ENCODE data around the gene IL23A. TPM values are rescaled to one million over a fixed set of nuclear protein-coding genes. Genes with fewer than 3 reads are reported as not detected.

Gene IL23A
- total RNA-seq (2022; extraction: Qiagen RNA extraction; ENCODE audit: low read depth), result 0.31 to 0.70 TPM (median 0.46 TPM) in 5 replicates

GRCh38 chr12:56338308-56339157, at the start of gene IL23A:
TSS of gene IL23A (plus strand) at chr12:56338884. CDS start at chr12:56339045, 161 bp downstream.

DNA sequence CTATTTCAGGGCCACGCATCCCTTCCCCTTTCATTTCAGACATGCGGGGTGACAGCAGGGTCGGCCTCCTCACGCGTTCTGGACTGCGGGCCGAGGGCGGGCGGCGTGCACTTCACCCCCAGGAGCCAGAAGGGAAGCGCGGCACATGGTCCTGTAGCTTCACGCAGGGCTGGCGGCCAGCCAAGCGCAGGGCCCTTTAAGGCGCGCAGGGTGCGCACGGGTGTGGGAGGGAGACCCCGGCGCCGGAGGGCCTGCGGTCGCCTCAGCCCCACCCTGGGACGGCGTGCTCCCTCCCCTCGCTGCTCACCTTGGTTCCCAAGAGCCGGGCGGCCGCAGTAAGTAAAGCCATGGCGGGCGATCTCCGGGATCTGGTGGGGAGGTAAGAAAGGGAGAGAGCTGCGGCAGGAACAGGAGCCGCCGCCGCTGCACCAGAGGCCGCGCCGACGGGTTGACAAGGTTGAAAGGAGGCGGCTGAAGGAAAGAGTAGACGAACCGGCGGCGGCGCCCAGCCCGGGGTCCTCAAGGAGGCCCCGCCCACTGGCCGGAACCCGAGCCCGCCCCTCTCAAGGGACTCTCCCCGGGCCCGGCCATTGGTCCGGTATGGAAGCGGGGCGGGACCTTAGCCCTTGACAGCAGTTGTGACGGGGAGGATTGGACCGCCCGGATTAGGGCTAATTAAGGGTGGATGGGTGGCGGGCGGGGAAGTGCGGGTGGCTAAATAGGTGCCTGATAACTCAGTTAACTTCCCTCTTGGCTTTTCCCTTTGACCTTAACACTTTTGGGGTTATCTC, 38.6 kb upstream of the IL23A start, which contains the start of gene CS:
TSS of gene CS (minus strand) at position 478 of the 791 bp plus-strand sequence. CDS start at position 349, 129 bp downstream.

DNA sequence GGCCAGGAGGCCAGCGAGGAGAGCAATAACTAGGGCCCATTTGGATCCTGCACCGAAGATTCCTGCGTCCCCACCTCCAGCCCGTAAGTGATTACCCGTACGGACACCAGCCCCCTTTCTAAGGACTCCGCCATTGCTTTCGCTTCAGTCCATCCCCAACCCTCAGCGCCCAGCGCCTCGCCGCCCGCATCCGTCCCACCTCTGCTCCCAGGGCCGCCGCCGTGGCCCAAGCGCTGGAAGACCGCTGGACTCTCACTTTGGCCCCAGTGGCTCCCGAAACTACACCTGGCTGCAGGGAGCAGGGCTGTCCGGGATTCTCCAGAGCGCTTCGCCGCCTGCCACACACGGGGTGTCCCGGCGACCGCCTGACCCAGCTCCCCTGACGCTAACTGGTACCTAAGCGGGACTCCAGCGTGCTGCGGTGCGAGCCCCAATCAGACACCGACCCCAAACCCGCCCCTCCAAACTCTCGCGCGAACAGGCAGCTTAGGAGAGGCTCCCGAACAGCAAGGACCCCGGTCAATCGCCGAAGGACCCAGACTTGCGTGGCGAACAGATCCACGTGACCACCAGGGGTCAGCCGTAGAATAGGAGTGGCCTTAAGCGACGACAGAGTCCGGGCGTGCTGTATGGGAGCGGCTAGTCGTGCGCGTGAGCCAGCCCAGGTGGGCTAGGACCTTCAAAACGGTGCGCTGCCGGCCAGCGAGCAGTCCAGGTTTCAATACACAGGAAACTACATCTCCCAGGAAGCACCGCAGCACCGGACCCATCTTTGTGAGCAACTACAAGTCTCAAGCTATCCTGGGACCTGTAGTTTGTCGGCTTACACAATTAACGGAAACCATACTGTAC, 22.8 kb upstream of the IL23A start, which contains the start of gene CNPY2:
TSS of gene CNPY2 (minus strand) at position 367 of the 852 bp plus-strand sequence. CDS start 771 bp downstream, outside the sequence.

DNA sequence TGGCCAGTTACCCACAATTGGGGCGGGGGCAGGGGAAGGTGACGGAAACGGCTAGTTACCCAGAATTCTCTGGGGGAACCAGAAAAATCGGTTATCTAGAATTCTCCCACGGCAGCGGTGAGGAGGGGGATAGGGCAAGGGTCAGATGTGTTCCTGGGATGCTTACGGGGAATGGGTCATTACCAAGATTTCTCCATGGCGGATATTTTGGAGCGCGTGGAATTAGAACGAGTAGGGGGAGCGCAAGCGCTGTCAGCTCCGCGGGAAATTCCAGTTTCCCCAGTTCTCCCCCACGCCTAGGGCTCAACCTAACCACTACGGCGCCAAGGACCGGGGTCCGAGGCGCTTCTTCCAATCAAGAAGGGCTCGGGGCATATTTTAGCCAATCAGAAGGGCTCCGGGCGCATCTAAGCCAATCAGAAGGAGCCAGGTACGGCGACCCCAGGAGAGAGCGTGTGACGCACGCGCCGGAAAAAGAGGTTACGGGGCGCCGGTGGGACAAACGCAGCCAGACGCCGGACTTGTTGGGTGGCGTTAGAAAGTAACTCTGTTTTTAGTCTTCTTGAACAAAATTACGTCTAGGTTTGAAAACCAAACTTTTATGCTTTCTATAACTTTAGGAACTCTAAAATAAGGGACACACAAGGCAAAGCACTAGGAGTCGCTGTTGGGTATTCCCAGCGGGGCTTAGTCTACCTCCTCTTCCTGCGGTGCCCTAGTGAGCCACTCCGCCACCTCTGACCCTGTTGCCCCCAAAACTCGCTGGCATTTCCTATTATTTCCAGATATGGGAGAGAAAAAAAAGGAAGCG, 4.8 kb upstream of the IL23A start, which contains the start of gene PAN2:
TSS of gene PAN2 (minus strand) at position 322 of the 811 bp plus-strand sequence. CDS start 906 bp downstream, outside the sequence.

GRCh38 chr12:56359851-56360767, 21.4 kb downstream of the IL23A start, which contains the start of gene STAT2:
TSS of gene STAT2 (minus strand) at chr12:56360107. CDS start at chr12:56356571, 3,536 bp downstream.

GRCh38 chr12:56362130-56363059, 23.7 kb downstream of the IL23A start, which contains the start of gene APOF:
TSS of gene APOF (minus strand) at chr12:56362857. CDS start at chr12:56362745, 112 bp downstream.

Other genes starting within 250 kb of the IL23A start
- 290 to 341 TPM (median 318 TPM) in 5 replicates for gene PA2G4, start 234.3 kb upstream of the IL23A start, total RNA-seq (2022; extraction: Qiagen RNA extraction; ENCODE audit: low read depth)
- 5,330 to 6,068 TPM (median 5,698 TPM) in 5 replicates for gene RPL41, start 222.3 kb upstream of the IL23A start, total RNA-seq (2022; extraction: Qiagen RNA extraction; ENCODE audit: low read depth)
- gene ZC3H10, start 220.6 kb upstream of the IL23A start, total RNA-seq (2022; extraction: Qiagen RNA extraction; ENCODE audit: low read depth), result 1.9 to 4.3 TPM (median 3.3 TPM) in 5 replicates
- 50.9 to 78.2 TPM (median 70.6 TPM) in 5 replicates for gene ESYT1, start 210.6 kb upstream of the IL23A start, total RNA-seq (2022; extraction: Qiagen RNA extraction; ENCODE audit: low read depth)
- 70.2 to 85.1 TPM (median 77.2 TPM) in 5 replicates for gene MYL6B, start 186.3 kb upstream of the IL23A start, total RNA-seq (2022; extraction: Qiagen RNA extraction; ENCODE audit: low read depth)
- 2,092 to 3,261 TPM (median 2,304 TPM) in 5 replicates for gene MYL6, start 180.5 kb upstream of the IL23A start, total RNA-seq (2022; extraction: Qiagen RNA extraction; ENCODE audit: low read depth)
- gene SMARCC2, start 149.4 kb upstream of the IL23A start, total RNA-seq (2022; extraction: Qiagen RNA extraction; ENCODE audit: low read depth), result 27.7 to 41.8 TPM (median 41.3 TPM) in 5 replicates
- gene RNF41, start 117.0 kb upstream of the IL23A start, total RNA-seq (2022; extraction: Qiagen RNA extraction; ENCODE audit: low read depth), result 22.5 to 29.2 TPM (median 24.2 TPM) in 5 replicates
- gene NABP2, start 114.5 kb upstream of the IL23A start, total RNA-seq (2022; extraction: Qiagen RNA extraction; ENCODE audit: low read depth), result 58.8 to 64.0 TPM (median 61.2 TPM) in 5 replicates
- 0.21 TPM in 1 of 5 replicates, not detected in the others for gene SLC39A5, start 108.8 kb upstream of the IL23A start, total RNA-seq (2022; extraction: Qiagen RNA extraction; ENCODE audit: low read depth)
- 30.3 to 53.2 TPM (median 47.3 TPM) in 5 replicates for gene ANKRD52, start 80.5 kb upstream of the IL23A start, total RNA-seq (2022; extraction: Qiagen RNA extraction; ENCODE audit: low read depth)
- gene COQ10A, start 71.9 kb upstream of the IL23A start, total RNA-seq (2022; extraction: Qiagen RNA extraction; ENCODE audit: low read depth), result 16.1 to 18.7 TPM (median 17.7 TPM) in 5 replicates
- gene CS, start 38.6 kb upstream of the IL23A start, total RNA-seq (2022; extraction: Qiagen RNA extraction; ENCODE audit: low read depth), result 154 to 178 TPM (median 157 TPM) in 5 replicates
- 128 to 145 TPM (median 143 TPM) in 5 replicates for gene CNPY2, start 22.9 kb upstream of the IL23A start, total RNA-seq (2022; extraction: Qiagen RNA extraction; ENCODE audit: low read depth)
- 10.7 to 20.5 TPM (median 16.5 TPM) in 5 replicates for gene PAN2, start 4.9 kb upstream of the IL23A start, total RNA-seq (2022; extraction: Qiagen RNA extraction; ENCODE audit: low read depth)
- 11.3 to 15.1 TPM (median 12.0 TPM) in 5 replicates for gene STAT2, start 21.2 kb downstream of the IL23A start, total RNA-seq (2022; extraction: Qiagen RNA extraction; ENCODE audit: low read depth)
- gene APOF, start 24.0 kb downstream of the IL23A start, total RNA-seq (2022; extraction: Qiagen RNA extraction; ENCODE audit: low read depth), result not detected in 5 replicates
- gene TIMELESS, start 110.5 kb downstream of the IL23A start, total RNA-seq (2022; extraction: Qiagen RNA extraction; ENCODE audit: low read depth), result 31.9 to 39.8 TPM (median 38.2 TPM) in 5 replicates
- gene MIP, start 115.8 kb downstream of the IL23A start, total RNA-seq (2022; extraction: Qiagen RNA extraction; ENCODE audit: low read depth), result not detected in 5 replicates
- 1.5 to 2.0 TPM (median 1.9 TPM) in 5 replicates for gene SPRYD4, start 129.7 kb downstream of the IL23A start, total RNA-seq (2022; extraction: Qiagen RNA extraction; ENCODE audit: low read depth)
- gene GLS2, start 149.3 kb downstream of the IL23A start, total RNA-seq (2022; extraction: Qiagen RNA extraction; ENCODE audit: low read depth), result 0.12 to 1.5 TPM (median 0.27 TPM) in 3 of 5 replicates, not detected in the others
- gene RBMS2, start 182.9 kb downstream of the IL23A start, total RNA-seq (2022; extraction: Qiagen RNA extraction; ENCODE audit: low read depth), result 8.0 to 16.8 TPM (median 14.3 TPM) in 5 replicates

All from A549 treated with ZK216348 at 1 μM for 4 hours (cell line).